NCI-H2081 (cell line): ENCODE results near the gene CYP2W1.
"Not testable (repeated sequence)": the region's sequence is repeated elsewhere in the genome, so short reads cannot be mapped to it uniquely, and the experiment has no call there.

Source experiments
- DNase-seq, 2 experiments: peaks; one replicate each; lab custom pipeline; 2025; lab: John Stamatoyannopoulos, UW

Gene CYP2W1

DNA sequence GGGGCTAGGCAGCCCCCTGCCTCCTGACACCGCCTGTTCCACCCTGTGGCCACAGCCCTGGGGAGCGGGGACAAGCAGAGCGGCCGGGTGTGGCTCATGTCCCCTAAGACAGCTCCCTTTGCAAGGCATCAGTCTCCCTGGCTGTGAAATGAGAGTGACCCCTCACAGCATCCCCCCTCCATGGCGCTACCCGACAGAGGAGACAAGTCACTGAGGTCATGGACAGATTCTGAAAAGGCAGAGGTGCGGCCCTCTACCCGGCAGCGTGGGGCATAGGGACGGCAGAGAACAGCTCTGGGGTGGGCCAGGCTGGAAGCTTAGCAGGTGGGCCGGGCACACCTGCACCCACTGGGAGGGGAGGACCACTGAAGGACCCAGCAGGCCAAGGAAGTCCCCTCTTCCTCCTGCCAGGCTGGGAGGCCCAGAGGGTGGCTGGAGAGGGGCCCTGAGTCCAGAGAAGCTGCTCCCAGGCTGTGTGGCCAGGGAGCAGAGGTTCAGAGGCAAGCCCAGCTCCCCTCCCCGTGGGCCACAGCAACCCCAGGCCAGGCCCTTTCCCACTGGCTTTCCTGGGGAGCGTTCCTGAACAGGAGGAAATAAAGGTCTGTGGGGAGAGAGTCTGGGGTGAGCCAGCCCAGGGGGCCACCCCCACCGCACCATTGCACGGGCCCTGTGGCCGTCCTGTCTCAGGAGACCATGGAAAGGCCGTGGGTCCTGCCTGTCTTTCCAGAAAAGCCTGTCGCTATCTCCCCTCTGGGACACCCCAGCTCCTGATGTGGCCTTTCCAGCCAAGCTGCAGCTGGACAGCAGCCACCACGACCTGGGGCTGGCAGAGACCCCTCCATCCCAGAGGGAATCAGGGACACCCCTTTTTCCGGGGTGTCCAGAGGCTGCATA is 30.2 kb upstream of the CYP2W1 start:
- DNase-seq: no peak

DNA sequence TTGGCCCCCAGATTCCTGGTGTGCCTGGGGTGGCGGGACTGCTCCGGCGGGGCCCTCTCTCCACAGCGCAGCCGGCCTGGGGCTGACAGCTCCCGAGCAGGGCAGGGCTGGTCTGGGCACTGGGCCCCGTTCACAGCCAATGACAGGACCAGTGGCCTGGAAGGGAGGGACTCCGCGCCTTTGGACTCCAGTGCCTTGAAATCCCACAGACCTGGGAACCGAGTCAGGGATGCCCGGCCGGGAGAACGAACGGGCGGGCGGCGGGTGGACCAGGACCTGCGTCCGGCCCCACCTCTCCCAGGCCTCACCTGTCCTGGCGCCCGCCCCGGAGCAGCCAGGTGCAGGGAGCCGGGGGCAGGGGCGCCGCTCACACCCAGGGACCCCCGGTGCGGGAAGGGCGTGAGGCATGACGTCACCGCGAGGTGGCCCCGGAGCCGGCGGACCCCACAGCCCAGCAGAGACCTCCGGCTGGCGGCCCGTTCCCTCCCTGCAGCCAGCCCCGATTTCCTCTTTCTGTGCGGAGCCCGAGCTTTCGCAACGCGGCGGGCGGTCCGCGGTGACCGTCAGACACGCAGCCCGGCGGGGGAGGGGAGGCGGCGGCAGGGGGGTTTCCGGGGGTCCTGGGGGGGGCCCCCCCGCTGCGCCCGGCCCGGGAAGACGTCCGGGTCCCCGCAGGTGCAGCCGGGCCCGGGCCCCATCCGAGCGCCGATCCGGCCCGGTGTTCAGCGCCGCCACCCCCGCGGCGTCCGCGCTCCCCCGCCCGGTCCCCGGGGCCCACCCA is 29.2 kb upstream of the CYP2W1 start:
- peak in 1 of 2 experiments; percentile 30 for DNase-seq

DNA sequence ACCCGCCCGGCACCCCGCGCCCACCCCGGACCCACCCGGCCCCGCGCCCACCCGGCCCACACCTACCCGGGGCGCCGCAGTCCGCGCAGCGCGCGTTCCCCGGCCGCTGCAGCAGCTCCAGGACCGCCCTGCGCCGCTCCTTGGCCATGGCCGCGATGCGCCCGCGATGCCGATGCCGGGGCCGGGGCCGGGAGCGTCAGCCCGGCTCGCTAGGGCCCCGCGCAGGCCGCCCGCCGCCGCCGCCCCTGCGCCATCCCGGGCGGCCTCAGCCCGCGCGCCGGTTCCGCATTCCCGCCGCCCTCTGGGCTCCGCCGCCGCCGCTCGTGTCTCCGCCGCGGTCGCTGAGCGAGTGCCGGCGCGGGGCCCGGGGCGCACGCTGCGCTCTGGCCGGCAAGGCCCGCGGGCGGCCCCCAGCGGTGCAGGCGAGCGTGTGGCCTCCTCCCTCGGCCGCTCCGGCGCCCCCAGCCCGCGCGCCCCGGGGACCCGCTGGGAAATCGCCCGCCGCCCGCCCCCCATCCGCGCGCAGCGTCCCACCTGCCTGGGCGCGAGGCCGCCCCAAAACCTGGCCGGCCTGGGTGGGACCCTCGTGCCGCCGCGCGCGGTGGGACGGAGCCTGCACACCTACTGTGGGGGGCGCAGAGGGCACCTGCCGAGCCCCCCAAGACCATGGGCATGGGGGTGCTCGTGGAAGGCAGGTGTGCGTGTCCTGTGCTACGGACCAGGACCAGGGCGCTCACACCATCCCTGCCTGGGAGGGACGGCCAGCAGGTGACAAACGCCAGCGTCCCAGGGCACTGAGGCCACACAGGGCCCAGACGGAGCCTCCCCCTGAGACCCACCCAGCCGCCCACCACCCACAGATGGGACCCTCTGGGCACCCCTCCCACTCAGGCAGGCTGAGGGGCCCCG is 28.4 kb upstream of the CYP2W1 start, which contains the start of gene ADAP1:
Gene ADAP1 (minus strand): TSS at position 351 of the 909 bp plus-strand sequence. CDS start 203 bp downstream, at position 148.
- DNase-seq: peak in 1 of 2 experiments; percentile 48

DNA sequence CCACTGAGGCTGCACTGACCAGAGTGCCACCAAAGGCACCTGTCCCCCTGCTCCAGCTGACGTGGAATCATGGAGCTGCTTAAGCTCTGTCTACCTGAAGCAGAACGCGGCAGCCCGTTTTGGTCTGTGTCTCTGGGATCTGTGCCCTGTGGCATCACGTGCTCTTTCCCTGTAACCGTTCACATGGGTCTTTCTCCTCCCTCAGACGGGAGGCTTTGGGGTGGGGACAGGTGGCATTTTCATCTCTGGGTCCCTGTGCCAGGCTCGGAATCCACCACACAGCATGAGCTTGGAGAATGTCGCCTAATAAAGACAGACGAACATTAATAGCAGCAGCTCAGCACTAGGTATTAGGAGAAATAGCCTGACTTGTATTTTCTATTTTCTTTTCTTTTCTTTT is 26.9 kb upstream of the CYP2W1 start:
- no peak for DNase-seq

- DNase-seq: no peak
These were observed 25.4 kb upstream of the CYP2W1 start for GRCh38 chr7:957418-958220.

GRCh38 chr7:958221-959200 is 24.5 kb upstream of the CYP2W1 start:
- DNase-seq: no peak

- no peak for DNase-seq
These were observed 23.7 kb upstream of the CYP2W1 start for GRCh38 chr7:959271-959670.

DNA sequence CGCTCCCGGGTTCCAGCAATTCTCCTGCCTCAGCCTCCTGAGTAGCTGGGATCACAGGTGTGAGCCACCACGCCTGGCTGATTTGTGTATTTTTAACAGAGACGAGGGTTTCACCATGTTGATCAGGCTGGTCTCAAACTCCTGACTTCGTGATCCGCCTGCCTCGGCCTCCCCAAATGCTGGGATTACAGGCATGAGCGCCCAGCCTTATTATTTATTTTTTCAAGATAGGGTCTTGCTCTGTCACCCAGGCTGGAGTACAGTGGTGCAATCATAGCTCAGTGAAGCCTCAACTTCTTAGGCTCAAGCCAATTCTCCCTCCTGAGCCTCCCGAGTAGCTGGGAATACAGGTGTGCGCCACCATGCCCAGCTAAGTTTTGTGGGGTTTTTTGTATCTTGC is 23.2 kb upstream of the CYP2W1 start:
- DNase-seq: not testable (repeated sequence)

DNA sequence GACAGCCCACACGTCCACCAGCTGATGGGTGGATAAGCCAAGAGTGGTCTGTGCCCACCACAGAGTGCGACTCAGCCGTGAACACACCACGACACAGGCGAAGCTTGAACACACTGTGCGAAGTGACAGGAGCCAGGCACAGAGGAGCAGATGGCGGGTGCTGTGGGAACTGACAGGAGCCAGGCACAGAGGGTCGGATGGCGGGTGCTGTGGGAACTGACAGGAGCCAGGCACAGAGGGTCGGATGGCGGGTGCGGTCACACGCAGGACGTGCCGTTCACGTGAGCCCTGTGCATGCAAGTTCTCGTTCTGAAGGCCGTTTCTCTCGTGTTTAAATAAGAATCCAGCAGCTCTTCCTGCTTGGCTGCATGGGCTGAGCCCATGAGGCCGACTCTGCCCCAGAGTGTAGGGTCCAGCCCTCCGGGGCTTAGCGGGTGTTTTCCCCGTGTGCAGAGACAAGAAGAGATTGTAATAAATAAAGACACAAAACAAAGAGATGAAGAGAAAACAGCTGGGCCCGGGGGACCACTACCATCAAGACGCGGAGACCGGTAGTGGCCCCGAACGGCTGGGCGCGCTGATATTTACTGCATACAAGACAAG is 22.6 kb upstream of the CYP2W1 start:
- no peak for DNase-seq

GRCh38 chr7:960972-961371 is 22.0 kb upstream of the CYP2W1 start:
- not testable (repeated sequence) for DNase-seq

DNA sequence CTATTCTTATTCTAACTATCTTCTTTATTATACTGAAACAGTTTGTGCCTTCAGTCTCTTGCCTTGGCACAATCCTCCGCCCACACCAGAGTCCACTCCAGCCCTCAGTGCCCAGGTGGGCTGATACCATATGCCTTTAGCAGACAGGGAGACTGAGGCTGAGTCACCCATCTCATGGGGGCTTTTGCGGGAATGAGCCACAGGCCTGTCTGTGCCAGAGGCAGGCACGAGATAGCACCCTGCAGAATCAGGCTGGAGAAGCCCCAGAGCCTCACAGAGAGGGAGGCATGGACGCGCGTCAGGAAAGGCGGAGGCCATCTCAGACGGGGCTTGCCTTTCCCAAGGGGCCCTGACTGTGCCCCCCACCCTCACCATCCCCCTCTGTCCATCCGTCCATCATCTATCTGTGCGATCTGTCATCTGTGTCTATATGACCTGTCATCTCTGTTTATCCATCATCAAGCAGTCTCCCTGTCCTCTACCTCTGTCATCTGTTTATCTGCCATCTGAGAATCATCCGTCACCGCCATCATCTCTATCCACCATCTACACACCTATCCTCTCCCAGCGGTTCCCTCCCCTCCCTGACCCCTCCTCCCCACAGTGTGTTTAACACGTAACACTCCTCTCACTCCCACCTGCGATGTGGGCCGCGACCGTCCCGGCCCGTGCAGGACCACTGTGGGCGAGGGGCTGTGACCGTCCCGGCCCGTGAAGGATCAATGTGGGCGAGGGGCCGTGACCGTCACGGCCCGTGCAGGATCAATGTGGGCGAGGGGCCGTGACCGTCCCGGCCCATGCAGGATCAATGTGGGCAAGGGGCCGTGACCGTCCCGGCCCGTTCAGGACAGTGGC is 21.2 kb upstream of the CYP2W1 start:
- DNase-seq: no peak

- no peak for DNase-seq
These were observed 20.4 kb upstream of the CYP2W1 start for GRCh38 chr7:962401-963081.

DNA sequence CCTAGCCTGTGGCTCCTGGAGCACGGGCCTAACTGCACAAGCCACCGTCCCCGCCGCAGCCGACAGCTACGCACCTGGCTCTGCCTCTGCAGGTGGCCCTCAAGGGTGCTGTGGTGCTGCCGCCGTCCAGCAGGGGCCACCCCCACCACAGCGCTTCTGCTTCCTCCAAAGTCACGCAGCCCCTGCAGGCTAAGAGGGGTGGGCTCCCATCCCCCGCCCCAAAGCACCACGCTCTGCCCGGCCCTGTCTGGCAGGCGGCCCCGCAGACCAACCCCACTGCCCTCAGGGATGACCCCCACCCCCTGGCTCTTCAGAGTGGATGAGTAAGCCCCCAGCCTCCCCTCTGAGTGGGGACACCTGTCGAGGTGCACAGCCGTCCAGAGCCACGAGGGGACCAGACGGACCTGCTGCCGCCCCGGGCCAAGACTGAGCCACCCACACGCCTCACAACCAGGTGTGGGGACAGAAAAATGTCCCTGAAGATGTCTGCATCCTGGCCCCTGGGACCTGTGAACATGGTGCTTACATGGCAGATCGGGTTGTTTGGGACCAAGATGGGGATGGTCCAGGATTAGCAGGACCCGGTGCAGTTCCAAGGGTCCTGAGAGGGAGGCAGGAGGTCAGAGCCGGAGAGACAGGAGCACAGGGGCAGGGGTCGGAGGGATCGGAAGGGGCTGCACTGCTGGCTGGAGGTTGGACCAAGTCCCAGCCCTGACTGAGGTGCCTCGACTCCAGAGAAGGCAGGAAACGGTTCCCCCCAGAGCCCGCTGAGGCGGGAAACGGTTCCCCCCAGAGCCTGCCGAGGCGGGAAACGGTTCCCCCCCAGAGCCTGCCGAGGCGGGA is 19.5 kb upstream of the CYP2W1 start:
- peak; percentile 23 to 53 for DNase-seq

GRCh38 chr7:964401-965231 is 18.4 kb upstream of the CYP2W1 start:
- DNase-seq: peak in 1 of 2 experiments; percentile 16

GRCh38 chr7:966291-967069 is 16.5 kb upstream of the CYP2W1 start:
- DNase-seq: no peak
